Activated T-cell treated with anti-CD3 and anti-CD28 coated beads for 24 hours (primary cell): ENCODE measurements around the gene INPP5A.
"Not testable (repeated sequence)": the region's sequence is repeated elsewhere in the genome, so short reads cannot be mapped to it uniquely, and the experiment has no call there.

Source experiments
- DNase-seq: peaks from one replicate; pipeline ENCODE4 v3.0.0-alpha.2; 2020; ENCODE audit warnings: low read depth

INPP5A gene

GRCh38 chr10:132662186-132662920 is 124.8 kb downstream of the INPP5A start:
- no peak for DNase-seq

DNA sequence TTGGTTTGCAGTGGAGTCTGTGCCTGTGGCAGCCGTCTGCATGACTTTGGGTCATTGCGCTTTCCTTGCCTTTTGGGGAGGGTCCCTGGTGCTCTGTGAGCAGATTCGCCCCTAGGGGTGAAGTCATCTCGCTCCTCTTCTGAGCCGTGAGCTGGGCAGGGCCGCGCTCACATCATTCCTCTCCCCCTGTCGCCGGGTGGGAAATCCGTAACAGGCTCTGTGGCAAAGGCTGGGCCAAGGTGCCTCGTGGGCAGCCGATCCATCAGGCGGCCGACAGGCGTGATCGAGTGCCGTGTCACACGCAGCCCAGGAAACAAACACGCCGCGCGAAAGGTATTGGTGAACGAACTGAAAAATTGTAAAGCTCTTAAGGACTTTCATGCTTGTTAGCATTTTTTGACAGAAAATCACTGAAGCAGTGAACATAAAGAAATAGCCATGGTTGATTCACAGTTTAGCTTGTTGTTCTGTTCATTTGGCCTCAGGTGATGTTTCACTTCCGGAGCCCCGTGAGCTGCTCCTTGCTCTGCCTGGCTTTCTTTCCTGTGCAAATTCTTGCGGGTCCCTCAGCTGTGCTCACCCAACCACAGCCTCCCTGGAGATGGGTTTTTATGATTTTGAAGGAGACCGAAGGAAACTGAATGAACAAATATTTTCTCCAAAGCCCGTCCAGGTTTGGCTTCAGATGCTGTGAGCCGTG is 126.2 kb downstream of the INPP5A start:
- DNase-seq, result no peak

DNA sequence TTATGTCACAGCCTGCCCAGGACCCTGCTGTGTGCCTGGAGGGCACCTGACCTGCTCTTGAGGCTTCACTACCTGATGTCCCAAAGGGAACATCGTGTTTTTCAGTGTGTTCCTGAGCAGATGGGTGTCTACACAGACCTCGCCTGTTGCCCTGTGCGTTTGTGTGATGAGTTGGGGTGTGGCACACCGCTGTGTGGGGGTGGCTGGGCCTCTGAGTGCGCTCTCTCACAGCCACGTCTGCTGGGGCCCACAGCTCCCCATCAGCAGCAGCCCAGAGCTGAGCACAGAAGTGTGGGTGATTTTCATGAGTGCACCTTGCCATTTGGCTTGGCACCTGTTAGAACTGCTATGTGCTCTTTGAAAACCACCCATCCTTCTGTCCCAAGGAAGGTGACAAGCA is 126.8 kb downstream of the INPP5A start:
- no peak for DNase-seq

- DNase-seq, result no peak
These were observed 127.3 kb downstream of the INPP5A start for GRCh38 chr10:132664883-132665282.

- DNase-seq, result no peak
These were observed 128.5 kb downstream of the INPP5A start for GRCh38 chr10:132665946-132666704.

- DNase-seq, result no peak
These were observed 129.2 kb downstream of the INPP5A start for GRCh38 chr10:132666705-132667341.

DNA sequence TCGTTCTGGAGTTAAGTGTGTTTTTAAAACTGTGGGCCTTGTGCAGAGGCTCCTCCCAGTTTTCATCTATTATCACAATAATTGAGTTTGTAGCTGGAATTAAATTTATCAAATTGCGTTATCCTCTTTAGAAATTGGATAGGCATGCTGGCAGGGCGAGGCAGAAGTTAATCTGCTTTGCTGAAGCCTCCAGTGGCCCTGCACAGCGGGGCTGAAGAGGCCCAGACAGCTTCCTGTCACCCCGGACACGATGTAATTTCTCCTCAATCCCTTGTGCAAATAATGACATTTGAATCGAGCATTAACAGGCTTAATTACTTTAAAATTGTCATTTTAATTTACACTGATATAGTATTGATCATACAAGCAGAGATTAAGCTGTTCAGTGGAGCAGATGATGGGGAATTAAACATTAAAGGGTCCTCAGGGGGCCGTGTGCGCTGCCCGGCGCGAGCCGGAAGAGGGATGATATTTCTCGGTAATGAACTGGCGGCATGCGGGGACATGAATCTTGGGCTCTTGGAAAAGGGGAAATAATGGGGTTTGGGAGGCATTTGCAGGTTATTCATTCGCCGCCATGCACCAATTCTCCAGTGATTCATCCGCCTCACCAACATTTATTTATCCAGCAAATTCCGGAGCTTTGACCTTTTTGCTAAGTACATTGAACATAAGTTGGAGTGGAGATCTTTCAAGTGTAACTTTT is 129.9 kb downstream of the INPP5A start:
- no peak for DNase-seq

DNA sequence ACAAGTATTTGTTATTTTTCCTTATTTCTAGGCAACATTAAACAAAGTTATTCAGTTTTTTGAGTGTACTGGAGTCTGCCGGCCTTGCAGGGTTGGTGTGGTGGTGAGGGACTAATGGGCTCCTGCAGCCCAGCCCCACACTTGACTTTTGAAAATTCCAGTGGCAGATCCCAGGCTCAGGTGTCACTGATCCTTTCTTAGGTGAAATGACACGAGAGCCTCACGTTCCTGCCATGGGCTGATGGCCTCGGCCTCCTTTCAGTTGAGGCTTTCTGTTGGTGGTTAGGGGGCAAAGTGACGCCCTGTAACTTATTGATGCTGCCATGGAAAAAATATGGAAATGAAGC is 130.4 kb downstream of the INPP5A start:
- no peak for DNase-seq

DNA sequence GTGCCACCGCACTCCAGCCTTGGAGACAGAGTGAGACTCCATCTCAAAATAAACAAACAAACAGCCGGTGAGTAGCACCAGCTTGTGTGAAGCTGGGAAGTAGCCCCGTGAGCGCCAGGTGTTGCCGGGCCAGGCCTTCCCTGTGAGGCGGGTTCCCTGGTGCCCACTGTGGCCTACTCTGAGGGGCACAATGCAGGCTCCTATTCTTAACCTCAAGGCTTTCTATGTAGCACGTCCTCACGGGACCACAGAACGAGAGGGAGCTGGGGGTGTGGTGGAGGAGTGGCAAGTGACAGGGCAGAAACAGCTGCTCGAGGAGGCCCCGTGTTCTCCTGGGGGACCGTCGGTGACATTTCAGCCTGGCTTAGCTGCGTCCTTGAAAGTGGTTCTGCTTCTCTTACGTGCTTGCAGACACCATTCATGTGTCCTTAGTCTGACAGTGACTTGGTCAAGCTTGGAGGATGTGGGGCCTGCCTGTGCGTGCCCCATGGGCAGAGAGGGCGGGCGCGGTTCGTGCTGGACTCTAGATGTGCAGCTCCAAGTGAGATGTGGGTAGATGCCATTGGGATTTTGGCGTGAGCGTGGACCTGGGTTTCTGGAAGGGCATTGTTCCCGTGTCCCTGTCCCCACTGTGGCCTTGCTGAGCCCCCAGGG is 131.7 kb downstream of the INPP5A start:
- no peak for DNase-seq

DNA sequence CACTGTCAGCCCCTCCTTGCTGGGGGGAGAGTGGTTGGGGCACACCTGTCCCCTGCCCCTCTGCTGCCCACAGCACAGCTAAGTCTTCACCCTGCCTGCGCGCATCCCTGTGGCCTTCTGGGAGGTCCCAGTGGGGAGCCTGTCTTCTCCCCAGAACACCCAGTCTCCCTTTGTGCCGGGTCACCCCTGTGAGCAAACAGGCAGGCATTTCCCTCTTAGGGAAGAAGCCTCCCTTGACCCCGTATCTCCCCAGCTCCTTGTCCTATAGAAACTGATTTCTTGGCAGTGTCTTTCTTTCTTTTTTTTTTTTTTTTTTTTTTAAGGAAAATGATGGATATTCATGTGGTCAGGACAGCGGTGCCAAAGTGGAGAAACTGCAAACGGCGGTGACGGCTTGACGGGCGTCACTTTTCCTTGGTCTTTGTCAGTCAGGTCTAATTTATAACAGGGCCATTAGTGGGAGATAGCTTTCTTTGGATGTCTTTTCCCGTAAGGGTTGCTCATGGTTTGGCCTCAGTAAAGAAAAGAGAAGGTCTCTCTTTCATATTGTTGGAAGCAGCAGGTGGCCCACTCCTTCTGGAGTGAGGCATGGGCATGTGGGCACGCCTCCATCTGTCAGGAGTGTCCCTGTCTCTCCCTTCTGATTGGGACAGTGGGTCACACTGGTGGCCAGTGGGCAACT is 133.1 kb downstream of the INPP5A start:
- DNase-seq, result no peak

- no peak for DNase-seq
These were observed 133.9 kb downstream of the INPP5A start for GRCh38 chr10:132671228-132672154.

- not testable (repeated sequence) for DNase-seq
These were observed 136.2 kb downstream of the INPP5A start for GRCh38 chr10:132673746-132674145.

DNA sequence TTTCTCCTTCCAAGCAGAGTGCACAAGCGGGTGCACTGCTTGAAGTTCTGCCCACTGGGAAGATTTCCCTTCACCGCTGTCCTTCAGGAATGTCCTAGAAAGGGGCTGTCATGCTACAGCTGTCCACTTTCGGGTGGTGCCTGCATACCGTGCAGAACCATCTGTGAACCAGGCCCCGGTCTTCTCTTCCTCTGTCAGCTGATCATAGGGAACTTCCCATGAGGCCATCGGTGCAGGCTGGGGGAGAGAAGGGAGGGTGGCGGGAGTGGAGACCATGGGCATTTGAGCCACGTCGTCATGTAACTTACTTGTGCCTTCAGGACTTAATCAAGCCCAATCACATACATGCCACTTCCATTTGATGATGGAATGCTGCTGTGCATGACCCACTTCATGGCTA is 136.7 kb downstream of the INPP5A start:
- DNase-seq, result no peak

GRCh38 chr10:132675031-132675740 is 137.6 kb downstream of the INPP5A start:
- DNase-seq, result no peak

DNA sequence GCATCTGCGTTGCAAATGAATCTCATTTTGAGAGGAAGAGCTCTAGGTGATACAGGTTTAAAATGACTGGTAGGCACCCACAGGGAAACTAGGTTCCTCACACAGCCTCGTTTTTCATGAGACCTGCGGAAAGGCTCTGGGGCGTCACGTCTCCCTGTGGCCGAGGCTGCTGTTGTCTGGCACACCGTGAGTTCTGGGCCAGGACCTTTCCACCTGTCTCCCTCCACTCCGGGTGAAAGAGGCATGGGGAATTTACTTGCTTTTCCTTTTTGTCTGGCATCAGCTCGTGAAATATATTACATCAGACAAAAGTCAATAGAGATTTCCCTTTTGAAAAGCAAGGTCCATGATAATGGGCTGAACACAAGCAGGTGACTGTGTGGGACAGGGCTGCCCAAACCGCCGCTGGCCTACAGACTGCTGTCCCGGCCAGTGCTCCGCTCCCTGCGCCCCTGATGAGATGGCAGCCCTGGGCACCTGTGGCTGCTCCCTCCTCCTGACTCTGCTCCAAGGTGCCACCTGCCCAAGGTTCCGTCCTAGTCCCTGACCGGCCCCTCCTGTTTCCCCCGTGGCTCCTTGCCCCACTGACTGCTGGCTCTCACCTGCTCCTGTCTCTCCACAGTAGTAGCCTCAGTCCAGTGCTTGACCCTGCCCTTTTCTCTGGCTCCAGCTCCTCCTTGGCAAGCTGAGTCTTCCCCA is 138.8 kb downstream of the INPP5A start:
- DNase-seq, result no peak

DNA sequence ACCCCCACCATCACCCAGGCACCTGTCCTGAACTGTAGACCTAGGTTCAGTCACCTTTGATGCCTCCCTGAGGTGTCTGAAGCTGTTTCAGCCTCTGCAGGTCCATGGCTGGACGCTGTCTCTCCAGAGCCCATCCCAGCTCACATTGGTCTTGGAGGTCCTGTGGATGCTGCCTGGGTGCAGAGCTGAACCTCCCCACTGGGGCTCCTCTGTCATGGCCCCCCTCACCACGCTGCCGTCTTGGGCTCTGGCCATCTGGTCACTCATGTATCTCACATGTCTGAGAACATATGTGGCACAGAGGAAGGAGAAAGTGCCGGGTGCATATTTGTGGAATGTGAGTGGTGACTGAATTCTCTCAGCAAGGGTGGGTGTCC is 139.5 kb downstream of the INPP5A start:
- DNase-seq, result no peak

DNA sequence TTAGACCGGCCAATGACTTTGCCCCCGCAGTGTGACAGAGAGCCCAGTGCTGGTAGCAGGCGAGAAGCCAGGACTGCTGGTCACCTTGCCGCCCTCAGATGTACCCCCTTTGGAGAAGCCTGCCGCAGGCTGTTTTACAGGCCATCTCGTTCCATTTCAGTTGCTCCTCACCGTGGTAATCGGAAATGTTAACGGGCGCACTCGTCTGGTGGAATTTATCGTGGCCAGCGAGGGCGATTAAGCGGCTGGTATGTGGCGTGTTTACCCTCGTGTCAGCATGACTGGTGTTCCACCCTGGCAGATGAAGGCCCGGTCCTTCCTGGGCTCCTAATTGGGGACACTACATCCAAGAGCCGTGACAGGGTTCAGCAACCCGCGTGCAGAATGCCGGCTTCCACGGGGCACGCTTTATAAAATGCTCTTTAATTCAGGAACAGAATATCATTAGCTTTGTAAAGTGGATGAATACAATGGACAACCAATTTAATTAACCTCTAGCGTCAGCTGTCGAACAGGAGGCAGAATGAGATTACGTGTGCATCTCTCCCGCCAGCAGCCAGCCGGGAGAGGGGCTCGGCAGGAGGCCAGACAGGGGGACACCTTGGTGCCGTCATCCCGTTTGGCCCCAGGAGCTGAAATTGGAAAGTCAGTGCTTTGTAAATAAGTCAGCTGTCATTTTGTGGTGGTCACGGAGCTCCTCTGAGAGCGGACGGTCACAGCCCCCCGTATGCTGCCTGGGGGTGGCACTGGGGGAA is 140.1 kb downstream of the INPP5A start:
- no peak for DNase-seq
